SK-N-SH (cell line): ENCODE measurements around the gene GALC. TPM values are rescaled to one million over a fixed set of nuclear protein-coding genes. Genes with fewer than 3 reads are reported as not detected.

ENCODE experiments used
- CTCF ChIA-PET: fragments of 300-600, 350-600 bp; formaldehyde crosslinking; extraction: SDS; loops from one replicate; lab custom pipeline; 2021; lab: Yijun Ruan, JAX
- POLR2A ChIA-PET: fragments of 350-600 bp; sonication (Branson Sonifier 250); formaldehyde crosslinking; extraction: SDS; loops from one replicate; lab custom pipeline; 2020; ENCODE audit warnings: antibody characterized with exemption, inconsistent platforms; lab: Yijun Ruan, JAX
- DNase-seq: peaks from one replicate; pipeline ENCODE4 v3.0.0; 2012
- H2AFZ ChIP-seq: fragments of 200-600 bp; sonication (generic); 2 replicates; pipeline ENCODE4 v1.8.1; 2016; ENCODE audit warnings: antibody characterized with exemption, mild to moderate bottlenecking, low read depth
- H3F3A ChIP-seq: fragments of 200-600 bp; sonication (generic); replicated peaks from 2 replicates; pipeline ENCODE3; 2016; ENCODE audit warnings: antibody characterized with exemption, mild to moderate bottlenecking; ENCODE audit not compliant: insufficient read depth
- H3K27ac ChIP-seq, 2 experiments: fragments of 200-500 bp in 1 of 2; fragments of 200-600 bp in 1 of 2; sonication (Bioruptor generic) in 1 of 2; sonication (generic), shearing (Covaris generic) in 1 of 2; 2 replicates each; pipeline versions ENCODE4 v1.5.1 to v1.6.1; 2014 to 2016; ENCODE audit warnings: low read depth in 2 of 2, inconsistent platforms in 1 of 2, low read length in 1 of 2, mild to moderate bottlenecking in 1 of 2, mixed read lengths in 1 of 2
- H3K27me3 ChIP-seq: fragments of 200-600 bp; sonication (generic), shearing (Covaris generic); 2 replicates; pipeline ENCODE4 v1.6.1; 2016; ENCODE audit warnings: mixed run types; ENCODE audit not compliant: insufficient read depth
- H3K36me3 ChIP-seq, 2 experiments: fragments of 200-500 bp in 1 of 2; fragments of 200-600 bp in 1 of 2; sonication (Bioruptor generic) in 1 of 2; sonication (generic) in 1 of 2; replicated peaks in 1 of 2; 2 replicates each; pipeline versions ENCODE3 to v1.5.1; 2014 to 2016; ENCODE audit warnings: low read length in 1 of 2, mild to moderate bottlenecking in 1 of 2; ENCODE audit not compliant: insufficient read depth in 2 of 2, control insufficient read depth in 1 of 2
- H3K4me1 ChIP-seq, 2 experiments: fragments of 200-500 bp in 1 of 2; fragments of 200-600 bp in 1 of 2; sonication (Bioruptor generic) in 1 of 2; sonication (generic), shearing (Covaris generic) in 1 of 2; 2 replicates each; pipeline versions ENCODE4 v1.5.1 to v1.6.1; 2014 to 2016; ENCODE audit warnings: low read depth in 1 of 2, low read length in 1 of 2, mixed run types in 1 of 2; ENCODE audit not compliant: insufficient read depth in 2 of 2, control insufficient read depth in 1 of 2
- H3K4me2 ChIP-seq: fragments of 200-600 bp; sonication (generic), shearing (Covaris generic); 2 replicates; pipeline ENCODE4 v1.6.1; 2017; ENCODE audit warnings: mixed run types
- H3K4me3 ChIP-seq, 2 experiments: fragments of 200-500 bp in 1 of 2; fragments of 200-600 bp in 1 of 2; sonication (Bioruptor generic) in 1 of 2; sonication (generic), shearing (Covaris generic) in 1 of 2; 2 replicates each; pipeline versions ENCODE4 v1.5.1 to v1.8.1; 2014 to 2016; ENCODE audit warnings: low read depth in 2 of 2, inconsistent platforms in 1 of 2, low read length in 1 of 2, mild to moderate bottlenecking in 1 of 2, mixed read lengths in 1 of 2, moderate library complexity in 1 of 2
- H3K79me2 ChIP-seq: fragments of 200-600 bp; sonication (generic); 2 replicates; pipeline ENCODE4 v1.8.1; 2017; ENCODE audit warnings: mild to moderate bottlenecking; ENCODE audit not compliant: insufficient read depth
- H3K9ac ChIP-seq: fragments of 200-600 bp; sonication (generic); 2 replicates; pipeline ENCODE4 v1.6.1; 2017; ENCODE audit warnings: mixed run types
- H3K9me2 ChIP-seq: fragments of 200-600 bp; sonication (generic); 2 replicates; pipeline ENCODE4 v1.6.1; 2017; ENCODE audit warnings: mixed run types
- H3K9me3 ChIP-seq: fragments of 200-600 bp; sonication (generic); 2 replicates; pipeline ENCODE4 v1.6.1; 2017; ENCODE audit warnings: mixed run types, mild to moderate bottlenecking, moderate library complexity
- H4K20me1 ChIP-seq: fragments of 200-600 bp; sonication (generic); 2 replicates; pipeline ENCODE4 v1.6.1; 2017; ENCODE audit warnings: mild to moderate bottlenecking, mixed run types; ENCODE audit not compliant: insufficient read depth
- CHD2 ChIP-seq: fragments of 150-350 bp; IDR thresholded peaks from 2 replicates; pipeline ENCODE4 v1.6.1; 2018; ENCODE audit warnings: low read length; ENCODE audit not compliant: partially characterized antibody
- EP300 ChIP-seq, 2 experiments: IDR thresholded peaks; 2 replicates each; pipeline versions ENCODE4 v1.4.0 to v1.6.1; 2012; ENCODE audit warnings: borderline replicate concordance in 1 of 2, low read depth in 1 of 2, low read length in 1 of 2
- EZH2phosphoT487 ChIP-seq: fragments of 200-600 bp; sonication (generic); IDR thresholded peaks from 2 replicates; pipeline ENCODE4 v1.6.1; 2017; ENCODE audit warnings: low read depth, mixed run types, mild to moderate bottlenecking, antibody characterized with exemption, moderate library complexity, borderline replicate concordance
- GABPA ChIP-seq: IDR thresholded peaks from 2 replicates; pipeline ENCODE4 v1.4.0; 2012; ENCODE audit warnings: low read depth, mild to moderate bottlenecking
- GATA2 ChIP-seq: sonication (generic); formaldehyde crosslinking; IDR thresholded peaks from 2 replicates; pipeline ENCODE4 v1.5.0; 2020; ENCODE audit warnings: mild to moderate bottlenecking, missing genetic modification reagents
- JUND ChIP-seq: IDR thresholded peaks from 2 replicates; pipeline ENCODE4 v1.4.0; 2012
- MXI1 ChIP-seq: IDR thresholded peaks from 2 replicates; pipeline ENCODE4 v1.6.1; 2012; ENCODE audit warnings: mild to moderate bottlenecking, low read depth, low read length, improper control_type of control experiment
- POLR2AphosphoS5 ChIP-seq: IDR thresholded peaks from 2 replicates; pipeline ENCODE4 v1.6.1; 2012; ENCODE audit warnings: low read depth, low read length
- RAD21 ChIP-seq: IDR thresholded peaks from 2 replicates; pipeline ENCODE4 v1.6.1; 2012; ENCODE audit warnings: mild to moderate bottlenecking, low read length
- REST ChIP-seq: IDR thresholded peaks from 2 replicates; pipeline ENCODE4 v1.6.1; 2012; ENCODE audit warnings: mild to moderate bottlenecking, low read depth, low read length, moderate library complexity
- RFX5 ChIP-seq: IDR thresholded peaks from 2 replicates; pipeline ENCODE4 v1.6.1; 2012; ENCODE audit warnings: mild to moderate bottlenecking, improper control_type of control experiment, low read length
- RXRA ChIP-seq: IDR thresholded peaks from 2 replicates; pipeline ENCODE4 v1.4.0; 2012; ENCODE audit warnings: low read depth, mild to moderate bottlenecking, borderline replicate concordance
- SIN3A ChIP-seq: IDR thresholded peaks from 2 replicates; pipeline ENCODE4 v1.6.1; 2012; ENCODE audit warnings: low read depth, mild to moderate bottlenecking, low read length, moderate library complexity, borderline replicate concordance
- USF2 ChIP-seq: fragments of 150-350 bp; IDR thresholded peaks from 2 replicates; pipeline ENCODE4 v1.6.1; 2017; ENCODE audit warnings: antibody characterized with exemption, low read length, low read depth, borderline replicate concordance
- YY1 ChIP-seq: IDR thresholded peaks from 2 replicates; pipeline ENCODE4 v1.4.0; 2012; ENCODE audit warnings: low read depth, mild to moderate bottlenecking
- ZBTB33 ChIP-seq: IDR thresholded peaks from 2 replicates; pipeline ENCODE4 v1.4.0; 2012; ENCODE audit warnings: low read depth, borderline replicate concordance
- WGBS: methylation state at CpG from one replicate; pipeline ENCODE4 v1.1.6; 2017; ENCODE audit warnings: low lambda C conversion rate; 5-methylcytosine and 5-hydroxymethylcytosine counted together
- polyA plus RNA-seq, 3 experiments: library from polyadenylated mRNA; depleted of rRNA; stranded (reverse); fragments of >200 nt; gene quantifications; 2 replicates each; pipeline ENCODE4 v1.2.3, GENCODE V29; 2012
- TF ChIP-seq, protein P1 (sequence below): fragments of 150-350 bp; IDR thresholded peaks from 2 replicates; pipeline ENCODE4 v1.6.1; 2016; ENCODE audit warnings: mild to moderate bottlenecking, low read depth, low read length
- TF ChIP-seq, protein P2 (sequence below): IDR thresholded peaks from 2 replicates; pipeline ENCODE4 v1.4.0; 2012; ENCODE audit warnings: low read depth, borderline replicate concordance
- TF ChIP-seq, protein P3 (sequence below): IDR thresholded peaks from 2 replicates; pipeline ENCODE4; 2012

Gene GALC
- polyA plus RNA-seq, 1 of the 3 experiments (the other 2 are of a cell fraction) = 9.7 TPM

DNA sequence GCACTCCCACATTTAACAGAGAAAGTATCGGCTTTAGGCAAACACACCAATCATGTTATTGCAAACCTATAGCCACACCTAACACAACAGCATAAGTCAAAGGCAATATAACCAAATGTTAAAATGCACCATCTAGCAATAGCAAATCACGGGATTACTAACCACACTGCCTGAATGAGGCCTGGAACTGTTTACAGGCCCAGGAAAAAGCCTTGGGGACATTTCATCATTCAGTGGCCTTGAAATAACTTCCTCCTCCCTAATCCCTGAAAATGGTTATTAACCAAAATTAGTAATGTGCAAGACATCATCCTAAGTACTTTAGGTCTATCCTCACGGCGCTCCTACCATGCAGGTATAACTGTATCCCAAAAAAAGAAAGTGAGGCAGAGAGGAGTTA is 2.3 kb downstream of the GALC start:
- POLR2A ChIA-PET = no interaction called here
- TF ChIP-seq, protein P1, sequence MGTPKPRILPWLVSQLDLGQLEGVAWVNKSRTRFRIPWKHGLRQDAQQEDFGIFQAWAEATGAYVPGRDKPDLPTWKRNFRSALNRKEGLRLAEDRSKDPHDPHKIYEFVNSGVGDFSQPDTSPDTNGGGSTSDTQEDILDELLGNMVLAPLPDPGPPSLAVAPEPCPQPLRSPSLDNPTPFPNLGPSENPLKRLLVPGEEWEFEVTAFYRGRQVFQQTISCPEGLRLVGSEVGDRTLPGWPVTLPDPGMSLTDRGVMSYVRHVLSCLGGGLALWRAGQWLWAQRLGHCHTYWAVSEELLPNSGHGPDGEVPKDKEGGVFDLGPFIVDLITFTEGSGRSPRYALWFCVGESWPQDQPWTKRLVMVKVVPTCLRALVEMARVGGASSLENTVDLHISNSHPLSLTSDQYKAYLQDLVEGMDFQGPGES = no peak
- TF ChIP-seq JUND (no peak), MXI1 (no peak), REST (no peak), RXRA (no peak), CHD2 (no peak), ZBTB33 (no peak), RFX5 (no peak), EZH2phosphoT487 (no peak), GABPA (no peak), YY1 (no peak), RAD21 (no peak), EP300 (IDR thresholded peaks at IDR 0.05; ENCODE audit: borderline replicate concordance in 1 of 2, low read depth in 1 of 2, low read length in 1 of 2) (no peak), USF2 (no peak), SIN3A (no peak), GATA2 (CRISPR knock-in tag) (no peak), POLR2AphosphoS5 (no peak)
- TF ChIP-seq, protein P2, sequence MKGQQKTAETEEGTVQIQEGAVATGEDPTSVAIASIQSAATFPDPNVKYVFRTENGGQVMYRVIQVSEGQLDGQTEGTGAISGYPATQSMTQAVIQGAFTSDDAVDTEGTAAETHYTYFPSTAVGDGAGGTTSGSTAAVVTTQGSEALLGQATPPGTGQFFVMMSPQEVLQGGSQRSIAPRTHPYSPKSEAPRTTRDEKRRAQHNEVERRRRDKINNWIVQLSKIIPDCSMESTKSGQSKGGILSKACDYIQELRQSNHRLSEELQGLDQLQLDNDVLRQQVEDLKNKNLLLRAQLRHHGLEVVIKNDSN = no peak
- TF ChIP-seq, protein P3, sequence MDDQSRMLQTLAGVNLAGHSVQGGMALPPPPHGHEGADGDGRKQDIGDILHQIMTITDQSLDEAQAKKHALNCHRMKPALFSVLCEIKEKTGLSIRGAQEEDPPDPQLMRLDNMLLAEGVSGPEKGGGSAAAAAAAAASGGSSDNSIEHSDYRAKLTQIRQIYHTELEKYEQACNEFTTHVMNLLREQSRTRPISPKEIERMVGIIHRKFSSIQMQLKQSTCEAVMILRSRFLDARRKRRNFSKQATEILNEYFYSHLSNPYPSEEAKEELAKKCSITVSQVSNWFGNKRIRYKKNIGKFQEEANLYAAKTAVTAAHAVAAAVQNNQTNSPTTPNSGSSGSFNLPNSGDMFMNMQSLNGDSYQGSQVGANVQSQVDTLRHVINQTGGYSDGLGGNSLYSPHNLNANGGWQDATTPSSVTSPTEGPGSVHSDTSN = no peak
- TF ChIP-seq, all 33 proteins: peak for 0
- no peak for DNase-seq
- H3K4me3 ChIP-seq = no peak overlapping the region
- no peaks in the 10 kb centered on the region for H3K9me3 ChIP-seq
- no peaks in the 10 kb centered on the region for H4K20me1 ChIP-seq
- H3F3A ChIP-seq = no peaks in the 10 kb centered on the region
- CTCF ChIA-PET = no interaction called here
- peaks cover 1 to 4% of the 10 kb centered on the region in 2 experiments for H3K36me3 ChIP-seq
- H2AFZ ChIP-seq = no peak overlapping the region
- peaks cover 0 to 7% of the 10 kb centered on the region in 2 experiments; a peak in 1 of 4 replicates for H3K4me1 ChIP-seq
- H3K79me2 ChIP-seq = no peaks in the 10 kb centered on the region
- no peaks in the 10 kb centered on the region for H3K9me2 ChIP-seq
- H3K4me2 ChIP-seq = no peak overlapping the region
- no peak overlapping the region for H3K27ac ChIP-seq
- 98% methylated on average over 4 of the region's 4 CpGs for WGBS
- no peak overlapping the region for H3K9ac ChIP-seq
- H3K27me3 ChIP-seq = no peaks in the 10 kb centered on the region
